GM12865 (cell line): ENCODE results near the gene DPP6.
"Not testable (repeated sequence)": the region's sequence is repeated elsewhere in the genome, so short reads cannot be mapped to it uniquely, and the experiment has no call there.

ENCODE experiments used
- DNase-seq: peaks from one replicate; pipeline ENCODE4 v3.0.0; 2010; ENCODE audit warnings: low read depth
- H3K4me3 ChIP-seq: 2 replicates; pipeline ENCODE4 v1.5.1; 2011; ENCODE audit warnings: mild to moderate bottlenecking, low read depth, low read length, control low read depth
- TF ChIP-seq, protein P1 (sequence below): IDR thresholded peaks from 2 replicates; pipeline ENCODE4 v1.5.1; 2011; ENCODE audit warnings: low read length, control low read depth, low read depth, inconsistent platforms; ENCODE audit not compliant: insufficient read depth; ENCODE audit errors: missing control alignments

Gene DPP6

DNA sequence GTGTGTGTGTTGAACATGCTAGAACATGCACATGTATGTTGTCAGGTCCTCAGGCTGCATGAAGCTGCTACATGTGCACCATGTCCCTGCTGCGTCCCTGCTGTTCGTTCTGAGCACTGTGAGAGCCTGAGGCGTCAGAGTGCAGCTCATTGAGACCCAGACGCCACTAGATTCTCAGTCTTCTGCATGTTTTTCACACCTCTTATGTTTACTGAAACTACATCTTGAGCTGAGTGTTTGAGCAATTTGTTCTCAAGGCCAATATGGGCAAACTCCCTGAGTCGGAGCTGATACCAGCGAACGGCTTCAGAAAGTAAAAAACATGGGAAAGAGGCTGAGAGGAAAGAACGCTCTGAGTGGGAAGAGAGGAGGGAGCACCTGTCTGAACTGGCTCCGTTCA is 600.4 kb downstream of the DPP6 start:
- no peak overlapping the region for H3K4me3 ChIP-seq
- TF ChIP-seq, protein P1, sequence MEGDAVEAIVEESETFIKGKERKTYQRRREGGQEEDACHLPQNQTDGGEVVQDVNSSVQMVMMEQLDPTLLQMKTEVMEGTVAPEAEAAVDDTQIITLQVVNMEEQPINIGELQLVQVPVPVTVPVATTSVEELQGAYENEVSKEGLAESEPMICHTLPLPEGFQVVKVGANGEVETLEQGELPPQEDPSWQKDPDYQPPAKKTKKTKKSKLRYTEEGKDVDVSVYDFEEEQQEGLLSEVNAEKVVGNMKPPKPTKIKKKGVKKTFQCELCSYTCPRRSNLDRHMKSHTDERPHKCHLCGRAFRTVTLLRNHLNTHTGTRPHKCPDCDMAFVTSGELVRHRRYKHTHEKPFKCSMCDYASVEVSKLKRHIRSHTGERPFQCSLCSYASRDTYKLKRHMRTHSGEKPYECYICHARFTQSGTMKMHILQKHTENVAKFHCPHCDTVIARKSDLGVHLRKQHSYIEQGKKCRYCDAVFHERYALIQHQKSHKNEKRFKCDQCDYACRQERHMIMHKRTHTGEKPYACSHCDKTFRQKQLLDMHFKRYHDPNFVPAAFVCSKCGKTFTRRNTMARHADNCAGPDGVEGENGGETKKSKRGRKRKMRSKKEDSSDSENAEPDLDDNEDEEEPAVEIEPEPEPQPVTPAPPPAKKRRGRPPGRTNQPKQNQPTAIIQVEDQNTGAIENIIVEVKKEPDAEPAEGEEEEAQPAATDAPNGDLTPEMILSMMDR: no peak
- no peak for DNase-seq

DNA sequence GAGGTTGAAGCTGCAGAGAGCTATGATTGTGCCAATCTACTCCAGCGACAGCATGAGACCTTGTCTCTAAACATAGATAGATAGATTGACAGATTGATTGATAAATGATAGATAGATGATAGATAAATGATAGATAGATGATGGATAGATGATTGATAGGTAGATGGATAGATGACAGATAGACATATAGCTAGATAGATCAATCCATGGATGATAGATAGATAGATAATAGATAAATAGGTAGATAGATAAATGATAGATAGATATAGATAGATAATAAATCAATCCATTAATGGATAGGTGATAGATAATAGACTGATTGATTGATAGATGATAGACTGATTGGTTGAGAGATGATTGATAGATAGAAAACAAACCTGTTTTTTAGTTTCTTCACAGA is 601.1 kb downstream of the DPP6 start:
- H3K4me3 ChIP-seq: no peak overlapping the region
- DNase-seq: no peak
- TF ChIP-seq, protein P1: no peak

DNA sequence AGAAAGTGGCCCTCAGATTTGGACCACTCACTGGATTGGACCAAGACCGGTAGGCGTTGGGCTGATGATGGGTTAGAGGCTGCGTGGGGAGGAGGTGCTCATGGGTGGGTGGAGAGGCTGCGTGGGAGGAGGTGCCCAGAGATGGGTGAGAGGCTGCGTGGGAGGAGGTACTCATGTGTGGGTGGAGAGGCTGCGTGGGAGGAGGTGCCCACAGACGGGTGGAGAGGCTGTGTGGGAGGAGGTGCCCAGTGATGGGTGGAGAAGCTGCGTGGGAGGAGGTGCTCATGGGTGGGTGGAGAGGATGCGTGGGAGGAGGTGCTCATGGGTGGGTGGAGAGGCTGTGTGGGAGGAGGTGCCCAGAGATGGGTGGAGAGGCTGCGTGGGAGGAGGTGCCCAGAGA is 604.4 kb downstream of the DPP6 start:
- no peak overlapping the region for H3K4me3 ChIP-seq
- no peak for DNase-seq
- TF ChIP-seq, protein P1: no peak

DNA sequence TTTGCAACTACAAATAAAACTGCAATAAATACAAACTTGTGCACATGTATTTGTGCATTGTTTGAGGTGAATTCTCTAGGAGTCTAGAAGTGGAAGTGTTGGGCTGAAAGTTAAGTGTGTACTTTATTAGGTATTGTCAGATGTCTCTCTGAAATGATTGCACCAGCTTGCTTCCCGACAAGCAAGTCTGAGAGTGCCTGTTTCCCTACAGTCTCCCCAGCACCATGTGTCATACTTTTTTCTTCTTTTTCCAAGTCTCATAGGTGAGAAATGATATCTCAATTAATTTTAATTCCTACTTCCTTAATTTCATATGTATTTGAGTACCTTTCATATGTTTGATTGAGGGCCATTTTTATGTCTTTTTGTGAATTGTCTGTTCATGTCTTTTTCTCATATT is 614.6 kb downstream of the DPP6 start:
- TF ChIP-seq, protein P1: no peak
- H3K4me3 ChIP-seq: no peak overlapping the region
- DNase-seq: no peak

DNA sequence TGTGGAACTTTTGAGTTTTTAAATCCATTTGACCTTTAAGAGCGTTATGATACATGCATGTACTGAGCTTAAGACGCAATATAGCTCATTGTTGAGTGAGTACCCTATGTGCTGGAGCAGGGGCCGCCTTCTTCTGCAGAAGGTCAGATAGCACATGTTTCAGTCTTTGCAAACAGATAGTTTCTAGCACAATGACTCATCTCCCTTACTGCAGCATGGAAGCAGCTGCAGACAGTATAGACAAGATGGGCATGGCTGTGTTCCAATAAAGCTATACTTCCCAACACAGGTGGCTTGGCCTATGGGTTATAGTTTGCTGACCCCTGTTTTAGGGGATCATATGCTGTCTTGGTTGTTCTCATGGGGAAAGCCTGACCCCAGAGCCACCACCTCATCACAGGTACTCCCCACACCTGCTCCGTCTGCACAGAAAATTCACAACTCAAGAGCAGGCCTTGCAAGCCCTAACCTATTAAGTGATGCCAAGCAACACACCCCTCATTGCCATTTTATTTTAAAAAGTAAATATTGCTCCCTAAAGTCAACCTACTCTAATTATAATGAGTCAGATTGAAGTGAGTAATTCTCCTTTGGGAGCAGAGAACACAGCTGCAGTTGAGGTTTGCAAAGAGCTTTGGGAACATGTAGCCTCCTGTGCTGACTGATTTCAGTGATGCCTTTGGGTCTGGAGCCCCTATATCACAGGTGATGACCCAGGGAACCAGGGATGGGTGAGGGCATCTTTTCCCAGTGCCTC is 620.6 kb downstream of the DPP6 start:
- no peak for DNase-seq
- H3K4me3 ChIP-seq: no peak overlapping the region
- TF ChIP-seq, protein P1: no peak

DNA sequence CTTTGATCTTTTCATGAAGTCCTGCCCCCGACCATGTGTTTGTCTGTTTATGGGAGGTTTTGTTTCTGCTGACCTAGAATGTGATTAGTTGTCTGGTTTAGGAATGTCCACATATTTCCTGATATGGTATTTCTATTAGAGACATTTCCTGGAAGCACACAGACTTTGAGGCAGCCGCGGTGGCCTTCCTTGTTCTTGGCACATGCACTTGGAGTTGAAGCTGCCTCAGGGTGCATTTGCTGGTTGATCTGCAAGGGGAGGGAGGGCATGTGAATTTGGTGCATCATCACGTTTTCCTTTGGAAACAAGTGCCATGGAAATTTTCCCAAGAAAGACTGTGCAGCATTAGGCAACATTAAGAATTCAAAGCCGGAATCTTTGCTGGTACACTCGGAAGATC is 622.0 kb downstream of the DPP6 start:
- TF ChIP-seq, protein P1: no peak
- DNase-seq: no peak
- H3K4me3 ChIP-seq: no peak overlapping the region

DNA sequence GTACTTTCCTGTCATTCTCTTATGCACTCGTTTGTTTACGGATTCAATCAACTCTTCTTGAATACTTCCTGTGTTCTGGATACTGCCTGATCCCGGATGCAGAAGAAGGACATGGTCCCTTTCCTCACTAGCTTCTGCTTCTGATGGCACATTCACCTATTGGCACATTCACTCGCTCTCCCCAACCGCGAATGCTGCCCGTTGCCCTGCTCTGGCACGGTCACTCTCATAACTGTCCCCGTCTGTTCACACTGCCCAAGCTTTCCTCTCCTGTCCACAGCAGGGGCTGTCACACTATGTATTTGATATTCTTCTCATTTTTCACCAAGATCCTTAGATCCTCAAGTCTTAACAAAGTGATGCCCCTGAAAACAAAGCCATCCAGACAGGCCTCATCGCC is 623.4 kb downstream of the DPP6 start:
- no peak overlapping the region for H3K4me3 ChIP-seq
- DNase-seq: no peak
- TF ChIP-seq, protein P1: no peak

DNA sequence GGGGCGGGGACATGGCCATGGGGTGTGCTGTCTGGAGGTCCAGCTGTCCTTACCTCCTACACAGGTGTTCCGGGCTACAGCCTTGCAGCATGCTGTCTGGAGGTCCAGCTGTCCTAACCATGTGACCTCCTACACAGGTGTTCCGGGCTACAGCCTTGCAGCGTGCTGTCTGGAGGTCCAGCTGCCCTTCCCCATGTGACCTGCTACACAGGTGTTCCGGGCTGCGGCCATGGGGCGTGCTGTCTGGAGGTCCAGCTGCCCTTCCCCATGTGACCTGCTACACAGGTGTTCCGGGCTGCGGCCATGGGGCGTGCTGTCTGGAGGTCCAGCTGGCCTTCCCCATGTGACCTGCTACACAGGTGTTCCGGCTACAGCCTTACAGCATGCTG is 623.8 kb downstream of the DPP6 start:
- not testable (repeated sequence) for DNase-seq

More for the DNA sequence above, 623.8 kb downstream of the DPP6 start:
- not testable (repeated sequence) for H3K4me3 ChIP-seq
